Testis (tissue), 2 donors: ENCODE data around the gene KDM6A.

ENCODE experiments used
- POLR2A ChIP-seq: fragments of 450-650 bp; IDR thresholded peaks from one replicate; pipeline ENCODE4 v1.6.1; 2017; ENCODE audit warnings: antibody characterized with exemption, mild to moderate bottlenecking, moderate library complexity
- TF ChIP-seq, protein P1 (sequence below), 3 experiments: fragments of 450-650 bp in 2 of 3; fragments of 200-600 bp in 1 of 3; sonication (generic) in 1 of 3; IDR thresholded peaks; one replicate each; pipeline ENCODE4 v1.5.1; 2016 to 2019; ENCODE audit warnings: antibody characterized with exemption in 3 of 3, mild to moderate bottlenecking in 2 of 3, moderate library complexity in 1 of 3

- no peak for TF ChIP-seq POLR2A
- TF ChIP-seq, protein P1, sequence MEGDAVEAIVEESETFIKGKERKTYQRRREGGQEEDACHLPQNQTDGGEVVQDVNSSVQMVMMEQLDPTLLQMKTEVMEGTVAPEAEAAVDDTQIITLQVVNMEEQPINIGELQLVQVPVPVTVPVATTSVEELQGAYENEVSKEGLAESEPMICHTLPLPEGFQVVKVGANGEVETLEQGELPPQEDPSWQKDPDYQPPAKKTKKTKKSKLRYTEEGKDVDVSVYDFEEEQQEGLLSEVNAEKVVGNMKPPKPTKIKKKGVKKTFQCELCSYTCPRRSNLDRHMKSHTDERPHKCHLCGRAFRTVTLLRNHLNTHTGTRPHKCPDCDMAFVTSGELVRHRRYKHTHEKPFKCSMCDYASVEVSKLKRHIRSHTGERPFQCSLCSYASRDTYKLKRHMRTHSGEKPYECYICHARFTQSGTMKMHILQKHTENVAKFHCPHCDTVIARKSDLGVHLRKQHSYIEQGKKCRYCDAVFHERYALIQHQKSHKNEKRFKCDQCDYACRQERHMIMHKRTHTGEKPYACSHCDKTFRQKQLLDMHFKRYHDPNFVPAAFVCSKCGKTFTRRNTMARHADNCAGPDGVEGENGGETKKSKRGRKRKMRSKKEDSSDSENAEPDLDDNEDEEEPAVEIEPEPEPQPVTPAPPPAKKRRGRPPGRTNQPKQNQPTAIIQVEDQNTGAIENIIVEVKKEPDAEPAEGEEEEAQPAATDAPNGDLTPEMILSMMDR (IDR thresholded peaks at IDR 0.05) = no peak
These were observed 30.1 kb downstream of the KDM6A start for GRCh38 chrX:44903107-44903506.
